ENCODE results near the gene DCXR. TPM values are rescaled to one million over a fixed set of nuclear protein-coding genes. Genes with fewer than 3 reads are reported as not detected.

The DCXR gene
- total and polyA plus RNA-seq, 2 of the 13 experiments (the other 11 are each of a cell fraction or from before 2014, with no cell fraction given), result 287 to 311 TPM

GRCh38 chr17:82050761-82051641 lies 13.5 kb upstream of the DCXR start (continued):
- TF ChIP-seq, protein P1, sequence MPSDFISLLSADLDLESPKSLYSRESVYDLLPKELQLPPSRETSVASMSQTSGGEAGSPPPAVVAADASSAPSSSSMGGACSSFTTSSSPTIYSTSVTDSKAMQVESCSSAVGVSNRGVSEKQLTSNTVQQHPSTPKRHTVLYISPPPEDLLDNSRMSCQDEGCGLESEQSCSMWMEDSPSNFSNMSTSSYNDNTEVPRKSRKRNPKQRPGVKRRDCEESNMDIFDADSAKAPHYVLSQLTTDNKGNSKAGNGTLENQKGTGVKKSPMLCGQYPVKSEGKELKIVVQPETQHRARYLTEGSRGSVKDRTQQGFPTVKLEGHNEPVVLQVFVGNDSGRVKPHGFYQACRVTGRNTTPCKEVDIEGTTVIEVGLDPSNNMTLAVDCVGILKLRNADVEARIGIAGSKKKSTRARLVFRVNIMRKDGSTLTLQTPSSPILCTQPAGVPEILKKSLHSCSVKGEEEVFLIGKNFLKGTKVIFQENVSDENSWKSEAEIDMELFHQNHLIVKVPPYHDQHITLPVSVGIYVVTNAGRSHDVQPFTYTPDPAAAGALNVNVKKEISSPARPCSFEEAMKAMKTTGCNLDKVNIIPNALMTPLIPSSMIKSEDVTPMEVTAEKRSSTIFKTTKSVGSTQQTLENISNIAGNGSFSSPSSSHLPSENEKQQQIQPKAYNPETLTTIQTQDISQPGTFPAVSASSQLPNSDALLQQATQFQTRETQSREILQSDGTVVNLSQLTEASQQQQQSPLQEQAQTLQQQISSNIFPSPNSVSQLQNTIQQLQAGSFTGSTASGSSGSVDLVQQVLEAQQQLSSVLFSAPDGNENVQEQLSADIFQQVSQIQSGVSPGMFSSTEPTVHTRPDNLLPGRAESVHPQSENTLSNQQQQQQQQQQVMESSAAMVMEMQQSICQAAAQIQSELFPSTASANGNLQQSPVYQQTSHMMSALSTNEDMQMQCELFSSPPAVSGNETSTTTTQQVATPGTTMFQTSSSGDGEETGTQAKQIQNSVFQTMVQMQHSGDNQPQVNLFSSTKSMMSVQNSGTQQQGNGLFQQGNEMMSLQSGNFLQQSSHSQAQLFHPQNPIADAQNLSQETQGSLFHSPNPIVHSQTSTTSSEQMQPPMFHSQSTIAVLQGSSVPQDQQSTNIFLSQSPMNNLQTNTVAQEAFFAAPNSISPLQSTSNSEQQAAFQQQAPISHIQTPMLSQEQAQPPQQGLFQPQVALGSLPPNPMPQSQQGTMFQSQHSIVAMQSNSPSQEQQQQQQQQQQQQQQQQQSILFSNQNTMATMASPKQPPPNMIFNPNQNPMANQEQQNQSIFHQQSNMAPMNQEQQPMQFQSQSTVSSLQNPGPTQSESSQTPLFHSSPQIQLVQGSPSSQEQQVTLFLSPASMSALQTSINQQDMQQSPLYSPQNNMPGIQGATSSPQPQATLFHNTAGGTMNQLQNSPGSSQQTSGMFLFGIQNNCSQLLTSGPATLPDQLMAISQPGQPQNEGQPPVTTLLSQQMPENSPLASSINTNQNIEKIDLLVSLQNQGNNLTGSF (CRISPR knock-in tag; IDR thresholded peaks at IDR 0.05), result 0 out of 2 replicates have a peak, but pooled peaks have one; percentile 22
- peak; percentile 87 for TF ChIP-seq ZNF777 (CRISPR knock-in tag; IDR thresholded peaks at IDR 0.05)
- 0 out of 2 replicates have a peak, but pooled peaks have one; percentile 22 for TF ChIP-seq ZNF670 (CRISPR knock-in tag; IDR thresholded peaks at IDR 0.05; ENCODE audit: borderline replicate concordance)
- TF ChIP-seq, protein P2, sequence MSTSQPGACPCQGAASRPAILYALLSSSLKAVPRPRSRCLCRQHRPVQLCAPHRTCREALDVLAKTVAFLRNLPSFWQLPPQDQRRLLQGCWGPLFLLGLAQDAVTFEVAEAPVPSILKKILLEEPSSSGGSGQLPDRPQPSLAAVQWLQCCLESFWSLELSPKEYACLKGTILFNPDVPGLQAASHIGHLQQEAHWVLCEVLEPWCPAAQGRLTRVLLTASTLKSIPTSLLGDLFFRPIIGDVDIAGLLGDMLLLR (CRISPR knock-in tag; IDR thresholded peaks at IDR 0.05), result no peak
- TF ChIP-seq FOXK1 (CRISPR knock-in tag; IDR thresholded peaks at IDR 0.05; ENCODE audit: borderline replicate concordance, low read depth), result 0 out of 2 replicates have a peak, but pooled peaks have one; percentile 37
- no peak for TF ChIP-seq ZNF20 (CRISPR knock-in tag; IDR thresholded peaks at IDR 0.05)
- 0 out of 2 replicates have a peak, but pooled peaks have one; percentile 5 for TF ChIP-seq ZMAT3 (CRISPR knock-in tag; conservative IDR thresholded peaks at IDR 0.05)
- peak; percentile 35; the same call in 1 of the 2 replicates for TF ChIP-seq ZNF609 (CRISPR knock-in tag; IDR thresholded peaks at IDR 0.05; ENCODE audit: borderline replicate concordance)
- TF ChIP-seq, protein P3, sequence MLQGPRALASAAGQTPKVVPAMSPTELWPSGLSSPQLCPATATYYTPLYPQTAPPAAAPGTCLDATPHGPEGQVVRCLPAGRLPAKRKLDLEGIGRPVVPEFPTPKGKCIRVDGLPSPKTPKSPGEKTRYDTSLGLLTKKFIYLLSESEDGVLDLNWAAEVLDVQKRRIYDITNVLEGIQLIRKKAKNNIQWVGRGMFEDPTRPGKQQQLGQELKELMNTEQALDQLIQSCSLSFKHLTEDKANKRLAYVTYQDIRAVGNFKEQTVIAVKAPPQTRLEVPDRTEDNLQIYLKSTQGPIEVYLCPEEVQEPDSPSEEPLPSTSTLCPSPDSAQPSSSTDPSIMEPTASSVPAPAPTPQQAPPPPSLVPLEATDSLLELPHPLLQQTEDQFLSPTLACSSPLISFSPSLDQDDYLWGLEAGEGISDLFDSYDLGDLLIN (CRISPR knock-in tag; IDR thresholded peaks at IDR 0.05; ENCODE audit: borderline replicate concordance), result 0 out of 2 replicates have a peak, but pooled peaks have one; percentile 34
- TF ChIP-seq ZMYM3 (CRISPR knock-in tag; IDR thresholded peaks at IDR 0.05), result no peak
- TF ChIP-seq NR2F2 (IDR thresholded peaks at IDR 0.05; ENCODE audit: borderline replicate concordance, low read depth), result no peak
- TF ChIP-seq ZNF557 (CRISPR knock-in tag; IDR thresholded peaks at IDR 0.05), result no peak
- TF ChIP-seq HNRNPL (IDR thresholded peaks at IDR 0.05; ENCODE audit: low read depth, low read length), result peak; percentile 61
- TF ChIP-seq HDAC6 (IDR thresholded peaks at IDR 0.05; ENCODE audit: low read depth, low read length), result no peak
